HG03460 (cell line): Measurements from ENCODE around the gene GDPD4.

Source experiments
- ATAC-seq: cut with Tn5 transposase; IDR thresholded peaks from one replicate; pipeline ENCODE4 v1.9.1; 2021; ENCODE audit not compliant: unreplicated experiment

GDPD4 gene

DNA sequence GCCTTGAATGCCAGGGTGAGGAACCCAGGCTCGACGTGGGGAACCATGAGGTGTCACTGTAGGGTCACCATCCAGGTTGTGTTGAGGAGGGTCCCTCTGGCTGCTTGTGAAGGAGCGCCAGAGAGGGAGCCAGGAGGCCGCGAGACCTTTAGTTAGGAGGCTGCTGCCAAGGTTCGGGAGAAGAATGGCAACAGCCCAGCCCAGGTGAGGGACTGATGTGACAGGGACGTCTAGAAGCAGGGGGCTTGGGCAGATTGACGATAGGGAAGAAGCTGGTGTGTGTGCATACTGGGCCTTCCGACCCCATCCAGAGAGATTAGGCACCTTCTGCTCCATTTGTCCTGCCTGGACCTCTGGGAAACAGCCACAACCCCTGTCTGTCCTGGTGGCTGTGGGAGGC is 124.5 kb downstream of the GDPD4 start:
- no peak for ATAC-seq

GRCh38 chr11:77175869-77176539 is 125.5 kb downstream of the GDPD4 start:
- ATAC-seq, result no peak

GRCh38 chr11:77175021-77175842 is 126.3 kb downstream of the GDPD4 start:
- no peak for ATAC-seq

- ATAC-seq, result no peak
These were observed 126.9 kb downstream of the GDPD4 start for GRCh38 chr11:77174559-77174958.

DNA sequence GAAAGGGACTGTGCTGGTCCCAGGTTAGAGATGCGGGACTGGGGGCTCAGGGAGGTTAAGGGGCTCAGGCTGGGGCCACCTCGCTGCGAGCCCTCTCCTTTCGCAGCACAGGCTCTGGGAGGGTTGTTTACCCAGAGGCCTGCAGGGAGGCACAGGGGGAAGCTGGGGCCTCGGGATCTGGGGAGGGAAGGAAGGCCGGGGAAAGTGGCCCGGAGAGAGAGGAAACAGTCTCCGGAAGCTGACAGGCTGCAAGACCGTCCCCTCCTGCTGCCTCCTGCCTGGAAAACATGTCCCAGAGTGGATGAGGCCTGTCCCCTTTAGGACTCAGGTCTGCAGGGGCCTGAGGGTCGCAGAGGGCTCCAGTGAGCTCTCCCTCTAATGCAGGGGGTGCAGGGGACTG is 128.0 kb downstream of the GDPD4 start:
- ATAC-seq, result no peak

DNA sequence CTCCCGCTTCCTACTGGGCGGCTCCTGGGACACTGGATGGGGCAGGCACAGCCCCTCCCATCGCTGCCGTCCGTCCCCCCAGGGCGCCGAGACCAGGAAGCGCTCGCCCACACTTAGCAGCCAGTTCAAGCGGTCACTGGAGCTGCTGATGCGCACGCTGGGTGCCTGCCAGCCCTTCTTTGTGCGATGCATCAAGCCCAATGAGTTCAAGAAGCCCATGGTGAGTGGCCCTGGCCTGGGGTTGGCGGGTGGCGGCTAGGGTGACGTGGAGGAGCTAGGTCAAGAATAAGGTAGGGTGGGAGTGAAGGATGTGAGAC is 128.9 kb downstream of the GDPD4 start:
- no peak for ATAC-seq

DNA sequence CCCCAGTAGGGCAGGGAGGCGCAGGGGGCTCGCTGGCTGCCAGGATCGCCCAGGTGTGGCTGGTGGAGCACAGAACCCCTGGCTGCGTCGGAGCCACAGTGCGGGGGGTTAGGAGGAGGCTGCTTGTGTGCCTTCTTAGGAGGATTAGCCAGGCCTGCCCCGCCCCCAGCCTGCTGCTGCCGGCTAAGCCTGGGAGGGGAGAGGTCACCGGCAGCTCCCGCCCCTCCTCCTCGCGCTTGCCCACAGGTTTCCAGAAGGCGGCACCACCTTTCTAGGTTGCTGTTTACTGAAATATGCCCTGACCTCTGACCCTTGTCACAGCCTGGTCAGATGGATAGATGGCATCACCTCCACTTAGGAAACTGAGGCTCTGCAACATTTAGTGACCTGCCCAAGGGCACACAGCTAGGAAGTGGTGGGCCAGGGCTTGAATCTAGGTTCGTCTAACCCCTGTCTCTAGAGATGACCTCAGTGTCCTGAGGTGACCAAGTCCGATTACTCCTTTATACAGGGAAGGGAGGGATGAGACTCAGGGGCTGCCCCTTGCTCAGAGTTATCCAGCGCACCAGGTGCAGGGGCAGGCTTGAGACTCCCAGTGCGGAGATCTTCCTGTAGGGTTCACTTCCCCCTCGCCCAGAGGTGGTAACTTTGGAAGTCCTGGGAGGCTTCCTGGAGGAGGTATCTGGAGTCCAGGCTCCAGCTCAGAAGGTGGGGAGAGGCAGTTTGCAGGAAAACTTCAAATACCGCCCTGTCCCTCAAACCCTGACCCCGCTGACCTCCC is 129.4 kb downstream of the GDPD4 start:
- no peak for ATAC-seq

DNA sequence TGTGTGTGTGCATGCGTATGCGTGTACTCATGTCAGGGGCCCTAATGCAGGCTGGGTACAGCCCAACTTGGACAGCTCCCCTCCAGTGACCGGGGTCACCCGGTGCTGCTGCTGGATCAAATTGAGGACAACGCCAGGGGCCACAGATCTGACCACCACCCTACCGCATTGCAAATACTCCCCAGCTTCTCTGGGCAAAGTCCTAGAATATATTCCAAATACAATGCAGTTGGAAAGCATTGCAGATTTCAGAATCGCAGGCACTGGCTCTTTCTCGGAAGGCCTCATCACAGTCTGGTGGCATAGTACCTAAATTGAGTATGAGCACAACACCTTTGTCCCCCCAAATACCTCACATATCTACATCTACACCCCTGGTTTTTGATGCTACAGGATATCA is 130.2 kb downstream of the GDPD4 start:
- no peak for ATAC-seq

GRCh38 chr11:77170107-77170506 is 131.4 kb downstream of the GDPD4 start:
- ATAC-seq, result no peak

- no peak for ATAC-seq
These were observed 133.7 kb downstream of the GDPD4 start for GRCh38 chr11:77167791-77168190.

- no peak for ATAC-seq
These were observed 134.3 kb downstream of the GDPD4 start for GRCh38 chr11:77167111-77167626.
